Endothelial cell of umbilical vein (primary cell): ENCODE data around the gene PDE1C. TPM values are rescaled to one million over a fixed set of nuclear protein-coding genes. Genes with fewer than 3 reads are reported as not detected.
A peak's percentile ranks its signal among the peaks of the same experiment; 100 is the strongest.

Experiments
- BruUV-seq: library from RNA; stranded (reverse); fragments of 400-500 nt; replicated peaks from 2 replicates; lab custom pipeline; 2021; lab: Mats Ljungman, UMichigan
- CTCF ChIA-PET: fragments of 300-600, 350-600 bp; sonication (Branson Sonifier 250); formaldehyde crosslinking; loops from one replicate; lab custom pipeline; 2021; ENCODE audit warnings: antibody characterized with exemption, inconsistent platforms; lab: Charles Lee
- POLR2A ChIA-PET: fragments of 300-600, 350-600 bp; sonication (Branson Sonifier 250); formaldehyde crosslinking; loops from one replicate; lab custom pipeline; 2021; ENCODE audit warnings: antibody characterized with exemption, inconsistent platforms; lab: Charles Lee
- DNase-seq: peaks from one replicate; pipeline ENCODE4 v3.0.0-alpha.2; 2011; ENCODE audit warnings: low read depth, low spot score
- FAIRE-seq: peaks from 2 replicates; lab custom pipeline; 2011; peaks lifted over from hg19 to GRCh38; lab: Jason Lieb, UNC
- H2AFZ ChIP-seq: 2 replicates; pipeline ENCODE4 v1.6.0; 2012; ENCODE audit warnings: low read depth, low read length, control low read depth, inconsistent platforms
- H3K27ac ChIP-seq: 2 replicates; pipeline ENCODE4 v1.5.1; 2011; ENCODE audit warnings: low read depth, mild to moderate bottlenecking, control low read depth, low read length, moderate library complexity; ENCODE audit not compliant: insufficient read depth
- H3K27me3 ChIP-seq, 2 experiments: 2 replicates each; pipeline versions ENCODE4 v1.6.0 to v1.6.1; 2011; ENCODE audit warnings: low read length in 2 of 2, mixed read lengths in 1 of 2; ENCODE audit not compliant: control insufficient read depth in 2 of 2, insufficient read depth in 2 of 2
- H3K36me3 ChIP-seq, 2 experiments: 2 replicates in 1 of 2; 3 replicates in 1 of 2; pipeline ENCODE4 v1.5.1; 2011; ENCODE audit warnings: low read length in 2 of 2, mild to moderate bottlenecking in 1 of 2, moderate library complexity in 1 of 2; ENCODE audit not compliant: control insufficient read depth in 2 of 2, insufficient read depth in 2 of 2; ENCODE audit errors: extremely low read depth in 1 of 2
- H3K4me1 ChIP-seq: 3 replicates; pipeline ENCODE4 v1.5.1; 2011; ENCODE audit warnings: mild to moderate bottlenecking, low read length; ENCODE audit not compliant: control insufficient read depth, insufficient read depth; ENCODE audit errors: extremely low read depth
- H3K4me2 ChIP-seq: 2 replicates; pipeline ENCODE4 v1.6.1; 2011; ENCODE audit warnings: low read length, control low read depth, mixed read lengths; ENCODE audit not compliant: insufficient read depth
- H3K4me3 ChIP-seq, 3 experiments: fragments of 200-600 bp in 1 of 3; sonication (generic), shearing (Covaris generic) in 1 of 3; replicated peaks in 1 of 3; 2 replicates each; pipeline ENCODE4 v1.5.1; 2011 to 2016; ENCODE audit warnings: control low read depth in 3 of 3, low read length in 3 of 3, mild to moderate bottlenecking in 2 of 3, inconsistent platforms in 1 of 3, low read depth in 1 of 3, moderate library complexity in 1 of 3; ENCODE audit not compliant: insufficient read depth in 1 of 3
- H3K79me2 ChIP-seq: 2 replicates; pipeline ENCODE4 v1.6.0; 2012; ENCODE audit warnings: low read length, inconsistent platforms; ENCODE audit not compliant: control insufficient read depth, insufficient read depth
- H3K9ac ChIP-seq: replicated peaks from 2 replicates; pipeline ENCODE3; 2011; ENCODE audit warnings: low read length, control low read depth; ENCODE audit not compliant: insufficient read depth; ENCODE audit errors: extremely low read depth
- H3K9me1 ChIP-seq: replicated peaks from 3 replicates; pipeline ENCODE4 v1.6.0; 2011; ENCODE audit warnings: mild to moderate bottlenecking, low read length; ENCODE audit not compliant: control insufficient read depth, insufficient read depth; ENCODE audit errors: extremely low read depth
- H3K9me3 ChIP-seq: replicated peaks from 2 replicates; pipeline ENCODE4 v1.5.1; 2012; ENCODE audit warnings: low read length, inconsistent platforms; ENCODE audit not compliant: control insufficient read depth, insufficient read depth
- H4K20me1 ChIP-seq: replicated peaks from 2 replicates; pipeline ENCODE3; 2011; ENCODE audit warnings: mild to moderate bottlenecking, low read length; ENCODE audit not compliant: control insufficient read depth, insufficient read depth; ENCODE audit errors: extremely low read depth
- EZH2 ChIP-seq: IDR thresholded peaks from 2 replicates; pipeline ENCODE4 v1.6.1; 2012; ENCODE audit warnings: borderline replicate concordance, low read depth, mild to moderate bottlenecking, moderate library complexity, low read length, inconsistent platforms; ENCODE audit not compliant: severe bottlenecking
- FOS ChIP-seq: IDR thresholded peaks from 2 replicates; pipeline ENCODE4 v1.6.1; 2011; ENCODE audit warnings: mild to moderate bottlenecking, low read length, moderate library complexity, borderline replicate concordance; ENCODE audit not compliant: insufficient read depth
- GATA2 ChIP-seq: IDR thresholded peaks from 2 replicates; pipeline ENCODE4 v1.7.0; 2011; ENCODE audit warnings: low read depth, mild to moderate bottlenecking, moderate library complexity, mixed read lengths, low read length; ENCODE audit not compliant: insufficient read length, insufficient read depth
- JUN ChIP-seq: IDR thresholded peaks from 2 replicates; pipeline ENCODE4 v1.6.1; 2011; ENCODE audit warnings: borderline replicate concordance, low read depth; ENCODE audit not compliant: insufficient read length, insufficient read depth
- MAX ChIP-seq: IDR thresholded peaks from 2 replicates; pipeline ENCODE4 v1.6.1; 2011; ENCODE audit not compliant: insufficient read depth, insufficient read length
- MYC ChIP-seq: IDR thresholded peaks from one replicate; pipeline ENCODE4 v1.6.1; 2011; ENCODE audit warnings: mild to moderate bottlenecking, low read depth, low read length
- POLR2A ChIP-seq: IDR thresholded peaks from 2 replicates; pipeline ENCODE4 v1.6.1; 2012; ENCODE audit warnings: low read depth, mild to moderate bottlenecking, control low read depth, low read length
- POLR2AphosphoS5 ChIP-seq: IDR thresholded peaks from 2 replicates; pipeline ENCODE4 v1.6.1; 2012; ENCODE audit warnings: low read depth, mild to moderate bottlenecking, control low read depth, low read length, moderate library complexity; ENCODE audit not compliant: insufficient read depth
- dilution Hi-C: fragments of 300-500 bp; cut with MboI; formaldehyde crosslinking; loops from one replicate; pipeline ENCODE4 v1.15.0; 2019; ENCODE audit warnings: low sequenced_read_pairs; ENCODE audit not compliant: extremely low pct_ligation_motif_present
- intact Hi-C: fragments of 100-400 bp; cut with micrococcal nuclease; formaldehyde crosslinking; loops from one replicate; pipeline ENCODE4 v1.10.0; 2022
- polyA plus RNA-seq, 4 experiments: library from polyadenylated mRNA; depleted of rRNA in 3 of 4; stranded (reverse) in 3 of 4; unstranded in 1 of 4; fragments of >200 nt; gene quantifications; 2 replicates each; pipeline versions ENCODE4 v1.2.1 to v1.2.3, GENCODE V29; 2011 to 2012; ENCODE audit warnings: missing spikeins in 1 of 4
- total RNA-seq: library from RNA; stranded (reverse); gene quantifications from 2 replicates; pipeline ENCODE4 v1.2.3, GENCODE V29; 2021
- TF ChIP-seq, protein P1 (sequence below), 2 donors: IDR thresholded peaks; 1 replicate in 1 of 2; 2 replicates in 1 of 2; pipeline ENCODE4 v1.5.1; 2011; ENCODE audit warnings: low read length in 2 of 2, mild to moderate bottlenecking in 2 of 2, moderate library complexity in 2 of 2, control low read depth in 1 of 2, inconsistent platforms in 1 of 2, low read depth in 1 of 2; ENCODE audit not compliant: insufficient read depth in 1 of 2; ENCODE audit errors: extremely low read depth in 1 of 2

Gene PDE1C
- total and polyA plus RNA-seq, 2 donors (not counting 3 experiments of a cell fraction or from before 2014, with no cell fraction given) = 0.90 to 3.1 TPM

DNA sequence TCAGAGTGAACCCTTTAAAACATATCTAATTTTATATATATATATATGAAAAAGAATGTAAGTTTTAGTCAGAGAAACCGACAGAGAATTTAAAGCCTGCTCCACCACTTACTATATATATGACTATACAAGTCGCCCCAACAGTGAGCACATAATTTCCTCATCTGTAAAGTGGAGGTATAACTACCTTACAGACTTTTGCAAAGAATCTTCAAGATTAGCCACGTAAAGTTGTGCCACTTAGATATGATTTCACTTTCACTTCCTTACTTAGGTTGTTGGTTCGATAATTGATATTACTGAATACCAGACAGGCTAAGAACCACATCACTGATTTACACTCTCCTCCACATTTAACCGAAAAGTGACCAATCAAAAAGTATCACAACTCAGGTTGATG lies 94.7 kb downstream of the PDE1C start:
- Histone ChIP-seq H3K4me3 (no peak overlapping the region), H3K36me3 (no peaks in the 10 kb centered on the region), H3K27ac (no peak overlapping the region), H2AFZ (no peak overlapping the region), H3K9ac (no peak overlapping the region), H3K27me3 (no peaks in the 10 kb centered on the region), H3K9me1 (no peaks in the 10 kb centered on the region), H3K9me3 (no peaks in the 10 kb centered on the region), H3K4me2 (no peak overlapping the region), H3K4me1 (no peaks in the 10 kb centered on the region), H4K20me1 (no peaks in the 10 kb centered on the region), H3K79me2 (no peaks in the 10 kb centered on the region)
- no peak for DNase-seq
- BruUV-seq = no TSS peak
- peak; percentile 21 for FAIRE-seq
- dilution Hi-C loops (no loop called here), intact Hi-C loops (no loop called here)
- TF ChIP-seq MAX (no peak), POLR2A (no peak), MYC (no peak), EZH2 (no peak), POLR2AphosphoS5 (no peak), JUN (no peak), FOS (no peak), GATA2 (no peak)
- TF ChIP-seq, protein P1, sequence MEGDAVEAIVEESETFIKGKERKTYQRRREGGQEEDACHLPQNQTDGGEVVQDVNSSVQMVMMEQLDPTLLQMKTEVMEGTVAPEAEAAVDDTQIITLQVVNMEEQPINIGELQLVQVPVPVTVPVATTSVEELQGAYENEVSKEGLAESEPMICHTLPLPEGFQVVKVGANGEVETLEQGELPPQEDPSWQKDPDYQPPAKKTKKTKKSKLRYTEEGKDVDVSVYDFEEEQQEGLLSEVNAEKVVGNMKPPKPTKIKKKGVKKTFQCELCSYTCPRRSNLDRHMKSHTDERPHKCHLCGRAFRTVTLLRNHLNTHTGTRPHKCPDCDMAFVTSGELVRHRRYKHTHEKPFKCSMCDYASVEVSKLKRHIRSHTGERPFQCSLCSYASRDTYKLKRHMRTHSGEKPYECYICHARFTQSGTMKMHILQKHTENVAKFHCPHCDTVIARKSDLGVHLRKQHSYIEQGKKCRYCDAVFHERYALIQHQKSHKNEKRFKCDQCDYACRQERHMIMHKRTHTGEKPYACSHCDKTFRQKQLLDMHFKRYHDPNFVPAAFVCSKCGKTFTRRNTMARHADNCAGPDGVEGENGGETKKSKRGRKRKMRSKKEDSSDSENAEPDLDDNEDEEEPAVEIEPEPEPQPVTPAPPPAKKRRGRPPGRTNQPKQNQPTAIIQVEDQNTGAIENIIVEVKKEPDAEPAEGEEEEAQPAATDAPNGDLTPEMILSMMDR (IDR thresholded peaks at IDR 0.05; ENCODE audit: extremely low read depth in 1 of 2, insufficient read depth in 1 of 2, low read depth in 1 of 2, low read length in 2 of 2) = no peak
- POLR2A ChIA-PET = no interaction called here
- CTCF ChIA-PET = no interaction called here
